Measurements from ENCODE around the gene KCNQ1. TPM values are rescaled to one million over a fixed set of nuclear protein-coding genes. Genes with fewer than 3 reads are reported as not detected.

The KCNQ1 gene
- total RNA-seq, 1 experiment from 2014 or later: 10.7 TPM

DNA sequence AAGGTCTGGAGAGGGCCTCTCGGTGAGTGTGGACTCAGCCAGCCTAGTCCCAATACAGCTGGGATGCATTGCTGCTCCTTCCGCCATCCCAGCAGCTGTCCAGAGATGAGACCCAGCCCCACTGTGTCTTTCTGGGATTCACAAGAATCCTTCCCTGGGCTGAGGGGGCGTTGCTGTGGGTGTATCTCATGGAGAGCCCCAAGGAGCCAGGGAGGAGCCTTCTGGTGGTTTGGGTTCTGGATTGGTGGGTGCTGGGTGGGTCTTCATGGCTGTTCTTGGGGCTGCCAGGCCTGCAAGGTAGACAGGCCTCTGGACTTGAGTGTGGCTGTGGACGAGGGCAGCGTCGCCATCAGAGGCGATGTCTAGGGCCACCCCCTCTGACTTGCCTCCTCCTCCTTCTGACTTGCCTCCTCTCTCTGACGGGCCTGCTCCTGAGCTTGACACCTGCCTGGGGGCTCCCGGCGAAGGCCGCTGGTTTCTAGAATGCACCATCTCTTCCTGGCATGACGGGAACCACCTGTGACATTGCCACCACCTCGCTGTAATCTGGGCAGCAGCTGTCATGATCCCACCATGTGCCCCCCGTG, 17.2 kb downstream of the KCNQ1 start:
- no peak for ATAC-seq
- Histone ChIP-seq H3K4me3 (replicated peaks in 1 of 2; ENCODE audit: low read depth in 1 of 2, low read length in 2 of 2) (no peak overlapping the region), H3K4me2 (ENCODE audit: low read length) (peak overlapping the region; percentile 78; the same call in 1 of the 2 replicates), H3K36me3 (ENCODE audit: control insufficient read depth in 1 of 2, insufficient read depth in 2 of 2, low read length in 2 of 2) (no peaks in the 10 kb centered on the region), H3K9me2 (ENCODE audit: insufficient read depth) (no peaks in the 10 kb centered on the region), H3K27me3 (ENCODE audit: insufficient read depth, low read length) (no peaks in the 10 kb centered on the region), H4K20me1 (ENCODE audit: insufficient read depth) (no peaks in the 10 kb centered on the region), H2AFZ (ENCODE audit: low read depth, low read length, poor library complexity, severe bottlenecking) (no peak overlapping the region), H3K9me3 (ENCODE audit: control insufficient read depth in 1 of 2, insufficient read depth in 1 of 2, low read depth in 1 of 2, low read length in 2 of 2) (no peaks in the 10 kb centered on the region), H3K9ac (ENCODE audit: low read length) (no peak overlapping the region), H3K79me2 (ENCODE audit: insufficient read depth, low read length) (no peaks in the 10 kb centered on the region), H3K4me1 (ENCODE audit: control insufficient read depth in 1 of 2, insufficient read depth in 2 of 2, low read length in 2 of 2) (peaks cover 18 to 27% of the 10 kb centered on the region in 2 experiments), H3K27ac (ENCODE audit: low read depth, low read length) (no peak overlapping the region)
- CTCF ChIA-PET: no interaction called here
- no peak for DNase-seq (ENCODE audit: low read depth, low spot score)
- intact Hi-C loops (cut with micrococcal nuclease): no loop called here
- POLR2A ChIA-PET: no interaction called here
- TF ChIP-seq POLR2AphosphoS5 (IDR thresholded peaks at IDR 0.05; ENCODE audit: low read depth, low read length): no peak
- TF ChIP-seq EZH2phosphoT487 (IDR thresholded peaks at IDR 0.05; ENCODE audit: borderline replicate concordance): no peak
- TF ChIP-seq FOSL1 (IDR thresholded peaks at IDR 0.05; ENCODE audit: low read depth): no peak
- no TSS peak for BruUV-seq (replicated peaks)
- RAD21 ChIA-PET (ENCODE audit: low non-redundant PET in 1 of 2, low total read pairs in 2 of 2, uncharacterized antibody in 2 of 2, unreplicated experiment in 2 of 2): no interaction called here

DNA sequence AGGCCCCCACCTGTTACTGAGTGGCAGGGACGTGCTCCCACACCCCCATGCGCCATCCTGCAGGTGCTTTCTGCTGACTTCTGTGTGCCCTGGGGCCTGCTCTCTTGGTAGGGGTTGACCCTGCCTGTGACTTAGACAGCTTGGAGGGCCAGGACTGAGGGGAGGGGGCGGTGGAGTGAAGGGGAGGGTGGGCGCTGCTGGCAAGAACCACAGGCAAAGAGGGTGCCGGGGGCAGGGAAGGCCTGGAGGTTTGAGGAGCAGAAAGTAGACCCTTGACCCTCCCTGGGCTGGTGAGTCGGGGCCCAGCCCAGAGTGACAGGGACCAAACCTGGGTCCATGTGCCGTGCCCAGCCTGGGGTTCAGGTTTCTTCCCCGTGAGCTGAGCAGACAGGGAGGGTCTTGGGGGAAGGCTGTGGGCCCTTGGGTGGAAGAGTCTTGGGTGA, 17.8 kb downstream of the KCNQ1 start:
- H3K4me2 ChIP-seq (ENCODE audit: low read length): peak overlapping the region; percentile 78
- no peaks in the 10 kb centered on the region for H3K9me3 ChIP-seq (ENCODE audit: control insufficient read depth in 1 of 2, insufficient read depth in 1 of 2, low read depth in 1 of 2, low read length in 2 of 2)
- ChIA-PET RAD21 (ENCODE audit: low non-redundant PET in 1 of 2, low total read pairs in 2 of 2, uncharacterized antibody in 2 of 2, unreplicated experiment in 2 of 2) (no interaction called here), CTCF (no interaction called here), POLR2A (no interaction called here)
- peak overlapping the region; percentile 41 for H3K27ac ChIP-seq (ENCODE audit: low read depth, low read length)
- ATAC-seq: peak; percentile 10; the same call in 1 of the 2 replicates
- no peaks in the 10 kb centered on the region for H3K9me2 ChIP-seq (ENCODE audit: insufficient read depth)
- H2AFZ ChIP-seq (ENCODE audit: low read depth, low read length, poor library complexity, severe bottlenecking): no peak overlapping the region
- H3K4me1 ChIP-seq (ENCODE audit: control insufficient read depth in 1 of 2, insufficient read depth in 2 of 2, low read length in 2 of 2): peaks cover 18 to 27% of the 10 kb centered on the region in 2 experiments
- H3K36me3 ChIP-seq (ENCODE audit: control insufficient read depth in 1 of 2, insufficient read depth in 2 of 2, low read length in 2 of 2): no peaks in the 10 kb centered on the region
- H3K79me2 ChIP-seq (ENCODE audit: insufficient read depth, low read length): no peaks in the 10 kb centered on the region
- TF ChIP-seq CBX3 (IDR thresholded peaks at IDR 0.05; ENCODE audit: low read depth): no peak
- no peak for TF ChIP-seq ELF1 (IDR thresholded peaks at IDR 0.05; ENCODE audit: borderline replicate concordance, low read depth)
- TF ChIP-seq CEBPB (IDR thresholded peaks at IDR 0.05; ENCODE audit: low read depth): no peak
- TF ChIP-seq ATF3 (IDR thresholded peaks at IDR 0.05): no peak
- TF ChIP-seq ZNF274 (IDR thresholded peaks at IDR 0.05; ENCODE audit: low read depth, low read length): no peak
- TF ChIP-seq ZBTB33 (IDR thresholded peaks at IDR 0.05; ENCODE audit: extremely low read depth, insufficient replicate concordance, low read length): no peak
- TF ChIP-seq ZFX (IDR thresholded peaks at IDR 0.05): no peak
- no peak for TF ChIP-seq FOSL1 (IDR thresholded peaks at IDR 0.05; ENCODE audit: low read depth)
- TF ChIP-seq YY1 (IDR thresholded peaks at IDR 0.05; ENCODE audit: extremely low read depth, insufficient replicate concordance, low read depth, low read length): no peak
- no peak for TF ChIP-seq SP1 (IDR thresholded peaks at IDR 0.05; ENCODE audit: low read depth)
- TF ChIP-seq POLR2AphosphoS5 (IDR thresholded peaks at IDR 0.05; ENCODE audit: low read depth, low read length): no peak
- peak overlapping the region in 1 of 2 experiments; percentile 48; a peak in 1 of 4 replicates for H3K4me3 ChIP-seq (replicated peaks in 1 of 2; ENCODE audit: low read depth in 1 of 2, low read length in 2 of 2)
- H3K27me3 ChIP-seq (ENCODE audit: insufficient read depth, low read length): no peaks in the 10 kb centered on the region
- no peaks in the 10 kb centered on the region for H4K20me1 ChIP-seq (ENCODE audit: insufficient read depth)
- peak overlapping the region; percentile 38 for H3K9ac ChIP-seq (ENCODE audit: low read length)
- no TSS peak for BruUV-seq (replicated peaks)
- no peak for DNase-seq (ENCODE audit: low read depth, low spot score)
- intact Hi-C loops (cut with micrococcal nuclease): no loop called here
